IPS DF 6.9 (cell line): Measurements from ENCODE around the gene TUBGCP2.

Source experiments
- DNase-seq: peaks from one replicate; pipeline ENCODE4 v3.0.0-alpha.2; 2013; ENCODE audit warnings: low read depth, low spot score
- H3K27ac ChIP-seq: one replicate; pipeline ENCODE4 v1.5.1; 2013; ENCODE audit warnings: low read length, control low read depth
- H3K27me3 ChIP-seq: 2 replicates; pipeline ENCODE4 v1.6.1; 2013; ENCODE audit warnings: mild to moderate bottlenecking, low read length; ENCODE audit not compliant: control insufficient read depth, insufficient read depth
- H3K36me3 ChIP-seq: 2 replicates; pipeline ENCODE4 v1.6.1; 2013; ENCODE audit warnings: low read length; ENCODE audit not compliant: control insufficient read depth, insufficient read depth
- H3K4me1 ChIP-seq: 2 replicates; pipeline ENCODE4 v1.6.1; 2013; ENCODE audit warnings: low read length; ENCODE audit not compliant: control insufficient read depth, insufficient read depth
- H3K4me3 ChIP-seq: 2 replicates; pipeline ENCODE4 v1.5.1; 2013; ENCODE audit warnings: mild to moderate bottlenecking, low read length
- H3K9me3 ChIP-seq: 2 replicates; pipeline ENCODE4 v1.6.1; 2013; ENCODE audit warnings: low read length, inconsistent platforms; ENCODE audit not compliant: control insufficient read depth, insufficient read depth
- whole genome bisulfite sequencing: extraction: QIAGEN DNeasy Blood & Tissue Kit; methylation state at CpG from one replicate; pipeline ENCODE4 v1.1.7; 2013; ENCODE audit warnings: mixed read lengths, missing lambda C conversion rate; ENCODE audit not compliant: insufficient read length, insufficient coverage; 5-methylcytosine and 5-hydroxymethylcytosine counted together

TUBGCP2 gene

DNA sequence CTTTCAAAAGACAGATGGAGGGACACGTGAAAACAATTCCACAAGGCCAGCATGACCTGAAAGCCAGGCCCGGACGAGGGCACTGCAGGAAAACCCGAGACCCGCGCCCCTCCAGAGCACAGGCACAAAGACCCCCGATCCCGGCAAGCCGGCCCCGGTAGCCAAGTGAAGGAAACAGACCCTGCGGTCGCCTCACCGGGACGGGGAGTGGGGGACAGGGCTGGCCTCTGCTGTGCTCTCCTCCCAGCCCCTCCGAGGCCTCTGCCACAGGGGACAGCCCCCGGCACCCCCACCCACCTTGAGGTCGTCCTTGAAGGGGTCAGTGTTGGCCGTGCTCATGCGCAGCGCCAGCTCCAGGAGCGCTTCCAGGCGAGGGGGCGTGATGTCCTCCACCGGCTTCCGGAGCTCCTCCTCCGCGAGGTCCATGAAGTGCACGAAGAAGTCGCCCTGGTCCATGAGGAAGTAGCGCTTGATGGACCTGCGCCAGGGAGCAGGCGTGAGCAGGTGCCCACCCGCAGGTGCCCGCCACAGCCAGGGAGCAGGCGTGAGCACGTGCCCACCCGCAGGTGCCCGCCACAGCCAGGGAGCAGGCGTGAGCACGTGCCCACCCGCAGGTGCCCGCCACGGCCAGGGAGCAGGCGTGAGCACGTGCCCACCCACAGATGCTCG is 20.7 kb downstream of the TUBGCP2 start:
- Histone ChIP-seq H3K36me3 (peaks cover 49% of the 10 kb centered on the region), H3K27me3 (no peaks in the 10 kb centered on the region), H3K4me1 (no peaks in the 10 kb centered on the region), H3K27ac (no peak overlapping the region), H3K4me3 (no peak overlapping the region; the same call in 1 of the 2 replicates), H3K9me3 (no peaks in the 10 kb centered on the region)
- DNase-seq: no peak
- WGBS: no CpG with 5 or more reads among the region's 46 CpGs

- Histone ChIP-seq H3K9me3 (no peaks in the 10 kb centered on the region), H3K36me3 (peaks cover 49% of the 10 kb centered on the region), H3K27me3 (no peaks in the 10 kb centered on the region), H3K4me3 (no peak overlapping the region), H3K27ac (no peak overlapping the region), H3K4me1 (no peaks in the 10 kb centered on the region)
- DNase-seq: no peak
- WGBS: no CpG with 5 or more reads among the region's 18 CpGs
Observed at GRCh38 chr10:133286366-133286765, 22.3 kb downstream of the TUBGCP2 start.

DNA sequence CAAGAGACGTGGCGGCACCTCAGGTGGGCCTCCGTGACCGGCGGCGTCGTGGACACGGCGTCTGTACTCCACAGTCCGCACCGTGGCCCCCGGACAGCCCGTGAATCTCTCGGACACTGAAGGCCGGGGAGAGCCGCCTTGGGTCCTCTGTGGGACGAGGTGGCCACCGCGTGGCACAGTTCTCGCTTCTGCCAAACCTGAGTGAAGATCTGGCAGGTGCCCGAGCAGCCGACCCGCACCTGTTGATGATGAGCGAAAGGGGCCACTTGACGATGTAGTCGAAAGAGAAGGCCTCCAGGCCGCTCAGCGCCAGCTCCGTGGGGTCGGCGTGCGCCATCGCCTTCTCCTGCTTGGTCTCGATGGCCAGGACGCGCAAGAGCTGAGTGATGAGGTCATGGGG is 23.5 kb downstream of the TUBGCP2 start:
- peaks cover 53% of the 10 kb centered on the region for H3K36me3 ChIP-seq
- H3K27ac ChIP-seq: no peak overlapping the region
- H3K4me3 ChIP-seq: no peak overlapping the region

DNA sequence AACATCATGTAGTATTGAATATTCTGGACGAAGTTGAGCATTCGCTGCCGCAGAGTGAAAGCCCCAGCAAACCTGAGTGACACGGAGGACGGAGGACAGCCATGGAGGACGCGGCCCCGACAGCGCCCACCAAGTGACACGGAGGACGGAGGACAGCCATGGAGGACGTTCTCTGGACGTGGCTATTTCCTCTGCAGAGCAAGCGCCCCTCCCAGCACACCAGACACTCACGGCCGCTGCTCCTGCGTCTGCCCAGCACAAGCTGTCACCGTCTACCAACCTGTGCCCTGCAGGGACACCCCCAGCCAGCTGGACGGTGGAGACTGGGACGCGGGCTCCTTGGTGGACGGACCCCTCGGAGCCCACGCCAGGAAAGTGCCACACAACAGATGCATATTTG is 24.7 kb downstream of the TUBGCP2 start:
- no peaks in the 10 kb centered on the region for H3K4me1 ChIP-seq
- H3K27ac ChIP-seq: no peak overlapping the region
- H3K36me3 ChIP-seq: peaks cover 44% of the 10 kb centered on the region
- H3K4me3 ChIP-seq: no peak overlapping the region
- no peaks in the 10 kb centered on the region for H3K27me3 ChIP-seq
- H3K9me3 ChIP-seq: no peaks in the 10 kb centered on the region
- no CpG with 5 or more reads among the region's 24 CpGs for WGBS
- no peak for DNase-seq

More for the DNA sequence above, 23.5 kb downstream of the TUBGCP2 start:
- Histone ChIP-seq H3K27me3 (no peaks in the 10 kb centered on the region), H3K4me1 (no peaks in the 10 kb centered on the region), H3K9me3 (no peaks in the 10 kb centered on the region)
- WGBS: no CpG with 5 or more reads among the region's 36 CpGs
- DNase-seq: no peak

DNA sequence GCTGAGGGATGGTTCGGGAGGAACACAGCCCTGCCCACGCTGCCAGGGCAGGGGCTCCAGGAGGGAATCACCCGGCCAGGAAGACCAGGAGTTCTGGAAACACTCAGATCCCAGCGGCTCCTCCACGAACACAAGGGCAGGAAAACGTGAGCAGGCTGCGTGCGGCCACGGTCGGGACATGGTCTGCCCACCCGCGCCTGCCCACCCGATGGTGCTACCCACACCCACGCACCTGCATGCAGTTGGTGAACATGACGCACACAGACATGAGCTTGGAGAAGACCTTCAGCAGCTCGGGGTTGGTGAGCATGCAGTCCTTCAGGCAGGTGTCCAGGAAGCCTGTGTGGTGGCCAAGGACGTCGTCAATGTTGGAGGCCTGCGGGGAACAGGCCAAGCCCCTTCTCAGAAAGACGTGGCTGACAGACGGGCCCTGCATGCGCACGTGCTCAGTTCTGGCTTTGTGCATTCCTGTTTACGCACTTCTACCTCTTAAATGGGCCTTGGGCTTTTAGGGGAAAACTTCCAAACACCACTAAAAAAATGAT is 25.8 kb downstream of the TUBGCP2 start:
- no CpG with 5 or more reads among the region's 24 CpGs for WGBS
- Histone ChIP-seq H3K4me1 (no peaks in the 10 kb centered on the region), H3K27ac (no peak overlapping the region), H3K4me3 (no peak overlapping the region), H3K27me3 (no peaks in the 10 kb centered on the region), H3K36me3 (peaks cover 34% of the 10 kb centered on the region), H3K9me3 (no peaks in the 10 kb centered on the region)
- no peak for DNase-seq

DNA sequence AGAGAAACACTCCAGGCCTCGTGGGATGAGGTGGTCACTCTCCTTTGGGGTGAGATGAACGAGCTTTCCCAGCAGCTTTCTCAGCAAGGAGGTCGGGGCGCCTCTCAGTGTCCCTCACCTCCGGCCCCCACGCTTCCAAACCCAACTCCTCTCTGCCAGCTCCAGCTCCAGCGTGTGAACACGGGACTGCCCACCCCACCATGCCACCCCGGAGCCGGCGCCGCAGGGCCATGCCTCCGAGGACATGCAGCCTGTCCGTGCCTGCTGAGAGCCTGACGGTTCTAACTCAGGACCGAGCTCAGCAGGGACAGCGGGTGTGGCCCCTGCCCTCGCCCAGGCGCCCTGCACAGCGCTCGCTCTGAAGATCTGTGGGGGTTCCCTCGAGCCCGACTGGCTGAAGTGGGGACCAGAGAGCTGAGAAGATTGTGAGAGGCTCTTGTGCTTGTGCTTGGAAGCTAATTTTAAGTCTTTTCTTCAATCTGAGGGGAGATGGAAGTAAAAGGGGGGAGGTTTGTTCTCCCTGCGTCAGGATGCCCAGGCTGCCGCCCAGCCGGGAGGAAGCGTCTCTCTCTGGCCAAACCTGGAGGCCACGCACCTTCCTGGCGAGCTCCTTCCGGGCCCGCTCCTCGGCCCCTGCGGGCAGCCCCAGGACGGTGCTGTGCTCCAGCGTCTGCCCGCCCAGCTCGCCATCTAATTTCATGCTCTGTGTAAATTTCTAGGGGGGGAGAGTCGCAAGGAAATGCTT is 26.9 kb downstream of the TUBGCP2 start:
- no CpG with 5 or more reads among the region's 38 CpGs for WGBS
- peaks cover 2% of the 10 kb centered on the region; the same call in 1 of the 2 replicates for H3K4me1 ChIP-seq
- peaks cover 31% of the 10 kb centered on the region for H3K36me3 ChIP-seq
- no peaks in the 10 kb centered on the region for H3K27me3 ChIP-seq
- no peak overlapping the region for H3K27ac ChIP-seq
- DNase-seq: no peak
- no peaks in the 10 kb centered on the region for H3K9me3 ChIP-seq
- H3K4me3 ChIP-seq: no peak overlapping the region

GRCh38 chr10:133281084-133281483 is 27.6 kb downstream of the TUBGCP2 start:
- Histone ChIP-seq H3K27ac (no peak overlapping the region), H3K36me3 (peaks cover 28% of the 10 kb centered on the region), H3K4me1 (peaks cover 3% of the 10 kb centered on the region; the same call in 1 of the 2 replicates), H3K4me3 (no peak overlapping the region), H3K27me3 (no peaks in the 10 kb centered on the region), H3K9me3 (no peaks in the 10 kb centered on the region)
- no peak for DNase-seq
- WGBS: no CpG with 5 or more reads among the region's 15 CpGs

- no peaks in the 10 kb centered on the region for H3K27me3 ChIP-seq
- WGBS: no CpG with 5 or more reads among the region's 10 CpGs
- H3K36me3 ChIP-seq: peaks cover 28% of the 10 kb centered on the region
- no peak for DNase-seq
- H3K9me3 ChIP-seq: no peaks in the 10 kb centered on the region
- no peak overlapping the region for H3K4me3 ChIP-seq
- H3K4me1 ChIP-seq: peaks cover 5% of the 10 kb centered on the region
- H3K27ac ChIP-seq: no peak overlapping the region
Observed at GRCh38 chr10:133280391-133281059, 28.1 kb downstream of the TUBGCP2 start.

GRCh38 chr10:133279326-133280226 is 29.1 kb downstream of the TUBGCP2 start:
- peaks cover 24% of the 10 kb centered on the region for H3K36me3 ChIP-seq
- H3K4me1 ChIP-seq: peaks cover 5% of the 10 kb centered on the region
- H3K27me3 ChIP-seq: no peaks in the 10 kb centered on the region
- DNase-seq: no peak
- H3K4me3 ChIP-seq: no peak overlapping the region
- no peaks in the 10 kb centered on the region for H3K9me3 ChIP-seq
- no CpG with 5 or more reads among the region's 24 CpGs for WGBS
- H3K27ac ChIP-seq: no peak overlapping the region
